ENCODE measurements around the gene KCNMB2. TPM values are rescaled to one million over a fixed set of nuclear protein-coding genes. Genes with fewer than 3 reads are reported as not detected.

The KCNMB2 gene
- polyA plus RNA-seq, 3 donors, result not detected

- H3K4me1 Mint-ChIP-seq, result no peaks in the 10 kb centered on the region
- intact Hi-C loops (cut with micrococcal nuclease), result no loop called here
- H3K4me1 ChIP-seq (ENCODE audit: control insufficient read depth in 1 of 2, insufficient read depth in 2 of 2, low read length in 2 of 2), result no peaks in the 10 kb centered on the region
- no peak overlapping the region for H3K9ac ChIP-seq (ENCODE audit: insufficient read depth, low read length, poor library complexity, severe bottlenecking)
- no peak for DNase-seq
- no peaks in the 10 kb centered on the region for H3K27me3 ChIP-seq (ENCODE audit: control insufficient read depth in 2 of 2, insufficient read depth in 2 of 2, low read length in 2 of 2)
- no peaks in the 10 kb centered on the region for H3K79me2 ChIP-seq (ENCODE audit: insufficient read depth, low read length)
- H3K9me3 ChIP-seq (replicated peaks in 1 of 2; ENCODE audit: control insufficient read depth in 1 of 2, insufficient read depth in 1 of 2, low read length in 2 of 2), result no peaks in the 10 kb centered on the region
- no peak overlapping the region for H3K4me3 Mint-ChIP-seq
- no peaks in the 10 kb centered on the region for H3K36me3 ChIP-seq (replicated peaks in 1 of 2; ENCODE audit: control insufficient read depth in 1 of 2, insufficient read depth in 2 of 2, low read length in 2 of 2)
- H2AFZ ChIP-seq (ENCODE audit: insufficient read depth, low read depth, low read length, poor library complexity, severe bottlenecking), result no peak overlapping the region
- no peak overlapping the region for H3K4me2 ChIP-seq (replicated peaks; ENCODE audit: extremely low read depth, low read length, poor library complexity, severe bottlenecking)
- H3K27me3 Mint-ChIP-seq (ENCODE audit: low read depth in 3 of 3), result no peaks in the 10 kb centered on the region
- TF ChIP-seq, protein P1, sequence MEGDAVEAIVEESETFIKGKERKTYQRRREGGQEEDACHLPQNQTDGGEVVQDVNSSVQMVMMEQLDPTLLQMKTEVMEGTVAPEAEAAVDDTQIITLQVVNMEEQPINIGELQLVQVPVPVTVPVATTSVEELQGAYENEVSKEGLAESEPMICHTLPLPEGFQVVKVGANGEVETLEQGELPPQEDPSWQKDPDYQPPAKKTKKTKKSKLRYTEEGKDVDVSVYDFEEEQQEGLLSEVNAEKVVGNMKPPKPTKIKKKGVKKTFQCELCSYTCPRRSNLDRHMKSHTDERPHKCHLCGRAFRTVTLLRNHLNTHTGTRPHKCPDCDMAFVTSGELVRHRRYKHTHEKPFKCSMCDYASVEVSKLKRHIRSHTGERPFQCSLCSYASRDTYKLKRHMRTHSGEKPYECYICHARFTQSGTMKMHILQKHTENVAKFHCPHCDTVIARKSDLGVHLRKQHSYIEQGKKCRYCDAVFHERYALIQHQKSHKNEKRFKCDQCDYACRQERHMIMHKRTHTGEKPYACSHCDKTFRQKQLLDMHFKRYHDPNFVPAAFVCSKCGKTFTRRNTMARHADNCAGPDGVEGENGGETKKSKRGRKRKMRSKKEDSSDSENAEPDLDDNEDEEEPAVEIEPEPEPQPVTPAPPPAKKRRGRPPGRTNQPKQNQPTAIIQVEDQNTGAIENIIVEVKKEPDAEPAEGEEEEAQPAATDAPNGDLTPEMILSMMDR (IDR thresholded peaks at IDR 0.05), result no peak
- no peaks in the 10 kb centered on the region for H3K9me3 Mint-ChIP-seq
- H4K20me1 ChIP-seq (ENCODE audit: insufficient read depth, low read length), result no peaks in the 10 kb centered on the region
- WGBS (ENCODE audit: insufficient coverage), result no CpG with 5 or more reads among the region's 1 CpG
- no peaks in the 10 kb centered on the region for H3K36me3 Mint-ChIP-seq
- H3K27ac Mint-ChIP-seq, result no peak overlapping the region
- no peak overlapping the region for H3K27ac ChIP-seq (ENCODE audit: low read depth in 1 of 2, low read length in 2 of 2)
- no peak overlapping the region for H3K4me3 ChIP-seq (replicated peaks in 1 of 3; ENCODE audit: low read depth in 2 of 3, low read length in 3 of 3)
Measured at GRCh38 chr3:178806651-178807050, 270.4 kb downstream of the KCNMB2 start.

- TF ChIP-seq, protein P1 (IDR thresholded peaks at IDR 0.05), result no peak
- Histone ChIP-seq H3K4me3 (replicated peaks in 1 of 3; ENCODE audit: low read depth in 2 of 3, low read length in 3 of 3) (no peak overlapping the region), H3K9me3 (replicated peaks in 1 of 2; ENCODE audit: control insufficient read depth in 1 of 2, insufficient read depth in 1 of 2, low read length in 2 of 2) (no peaks in the 10 kb centered on the region), H4K20me1 (ENCODE audit: insufficient read depth, low read length) (no peaks in the 10 kb centered on the region), H3K9ac (ENCODE audit: insufficient read depth, low read length, poor library complexity, severe bottlenecking) (no peak overlapping the region), H3K27ac (ENCODE audit: low read depth in 1 of 2, low read length in 2 of 2) (no peak overlapping the region), H3K4me1 (ENCODE audit: control insufficient read depth in 1 of 2, insufficient read depth in 2 of 2, low read length in 2 of 2) (no peaks in the 10 kb centered on the region), H2AFZ (ENCODE audit: insufficient read depth, low read depth, low read length, poor library complexity, severe bottlenecking) (no peak overlapping the region), H3K4me2 (replicated peaks; ENCODE audit: extremely low read depth, low read length, poor library complexity, severe bottlenecking) (no peak overlapping the region), H3K36me3 (replicated peaks in 1 of 2; ENCODE audit: control insufficient read depth in 1 of 2, insufficient read depth in 2 of 2, low read length in 2 of 2) (no peaks in the 10 kb centered on the region), H3K79me2 (ENCODE audit: insufficient read depth, low read length) (no peaks in the 10 kb centered on the region), H3K27me3 (ENCODE audit: control insufficient read depth in 2 of 2, insufficient read depth in 2 of 2, low read length in 2 of 2) (no peaks in the 10 kb centered on the region)
- H3K27me3 Mint-ChIP-seq (ENCODE audit: low read depth in 3 of 3), result no peaks in the 10 kb centered on the region
- H3K4me1 Mint-ChIP-seq, result no peaks in the 10 kb centered on the region
- H3K27ac Mint-ChIP-seq, result no peak overlapping the region
- DNase-seq, result no peak
- H3K9me3 Mint-ChIP-seq, result no peaks in the 10 kb centered on the region
- no peaks in the 10 kb centered on the region for H3K36me3 Mint-ChIP-seq
- no peak overlapping the region for H3K4me3 Mint-ChIP-seq
- intact Hi-C loops (cut with micrococcal nuclease), result no loop called here
- WGBS (ENCODE audit: insufficient coverage), result no CpG with 5 or more reads among the region's 1 CpG
Measured at GRCh38 chr3:178807694-178808093, 271.5 kb downstream of the KCNMB2 start.
